IMR-90 (cell line): Measurements from ENCODE around the gene MICAL3. TPM values are rescaled to one million over a fixed set of nuclear protein-coding genes. Genes with fewer than 3 reads are reported as not detected.
A peak's percentile ranks its signal among the peaks of the same experiment; 100 is the strongest.

ENCODE experiments used
- ATAC-seq: fragments of 200-7000 bp; cut with Tn5 transposase; 2 replicates; pipeline ENCODE4 v1.9.1; 2020; ENCODE audit warnings: low read depth, mild to moderate bottlenecking, moderate library complexity
- BruUV-seq: library from RNA; stranded (reverse); fragments of 400-500 nt; replicated peaks from 2 replicates; lab custom pipeline; 2021; lab: Mats Ljungman, UMichigan
- CTCF ChIA-PET: fragments of 300-600 bp; formaldehyde crosslinking; extraction: SDS; loops from one replicate; lab custom pipeline; 2021; ENCODE audit warnings: antibody characterized with exemption; lab: Yijun Ruan, JAX
- POLR2A ChIA-PET: fragments of 300-600 bp; sonication (Branson Sonifier 250); formaldehyde crosslinking; loops from one replicate; lab custom pipeline; 2022; ENCODE audit warnings: antibody characterized with exemption; ENCODE audit not compliant: unreplicated experiment; lab: Charles Lee
- DNase-seq: peaks from one replicate; pipeline ENCODE4 v3.0.0; 2013
- H2AFZ ChIP-seq: replicated peaks from 2 replicates; pipeline ENCODE3; 2013; ENCODE audit warnings: low read length, mild to moderate bottlenecking; ENCODE audit not compliant: poor library complexity
- H2AK5ac ChIP-seq: 2 replicates; pipeline ENCODE4 v1.6.1; 2013; ENCODE audit warnings: low read depth, low read length, inconsistent platforms
- H2AK9ac ChIP-seq: replicated peaks from 2 replicates; pipeline ENCODE3; 2013; ENCODE audit warnings: mild to moderate bottlenecking, low read depth, low read length, moderate library complexity; ENCODE audit not compliant: poor library complexity
- H2BK120ac ChIP-seq: 2 replicates; pipeline ENCODE4 v1.6.1; 2013; ENCODE audit warnings: low read depth, low read length, inconsistent platforms
- H2BK15ac ChIP-seq: 3 replicates; pipeline ENCODE4 v1.6.1; 2013; ENCODE audit warnings: low read depth, low read length, inconsistent platforms
- H2BK20ac ChIP-seq: 2 replicates; pipeline ENCODE4 v1.6.1; 2013; ENCODE audit warnings: low read depth, mild to moderate bottlenecking, inconsistent platforms, low read length, moderate library complexity
- H2BK5ac ChIP-seq: 2 replicates; pipeline ENCODE4 v1.6.1; 2013; ENCODE audit warnings: mild to moderate bottlenecking, low read depth, low read length, inconsistent platforms; ENCODE audit not compliant: poor library complexity, severe bottlenecking
- H3K14ac ChIP-seq: replicated peaks from 2 replicates; pipeline ENCODE4 v1.6.1; 2013; ENCODE audit warnings: low read depth, low read length, inconsistent platforms
- H3K18ac ChIP-seq: 2 replicates; pipeline ENCODE4 v1.6.1; 2013; ENCODE audit warnings: low read depth, low read length, control low read depth
- H3K23ac ChIP-seq: 2 replicates; pipeline ENCODE4 v1.6.1; 2013; ENCODE audit warnings: low read depth, low read length, inconsistent platforms
- H3K27ac ChIP-seq: 2 replicates; pipeline ENCODE4 v1.5.1; 2013; ENCODE audit warnings: mild to moderate bottlenecking, control low read depth, low read length; ENCODE audit not compliant: insufficient read depth
- H3K27me3 ChIP-seq: 2 replicates; pipeline ENCODE4 v1.6.1; 2013; ENCODE audit warnings: low read length; ENCODE audit not compliant: control insufficient read depth, insufficient read depth
- H3K36me3 ChIP-seq: 2 replicates; pipeline ENCODE4 v1.6.1; 2013; ENCODE audit warnings: low read length, mixed read lengths; ENCODE audit not compliant: control insufficient read depth, insufficient read depth
- H3K4ac ChIP-seq: 2 replicates; pipeline ENCODE4 v1.6.1; 2013; ENCODE audit warnings: low read depth, low read length, inconsistent platforms
- H3K4me1 ChIP-seq: 2 replicates; pipeline ENCODE4 v1.6.1; 2013; ENCODE audit warnings: low read length, mixed read lengths; ENCODE audit not compliant: control insufficient read depth, insufficient read depth
- H3K4me2 ChIP-seq: 2 replicates; pipeline ENCODE4 v1.6.1; 2013; ENCODE audit warnings: low read depth, mild to moderate bottlenecking, control low read depth, low read length, moderate library complexity
- H3K4me3 ChIP-seq: 2 replicates; pipeline ENCODE4 v1.5.1; 2013; ENCODE audit warnings: low read depth, mild to moderate bottlenecking, control low read depth, low read length, moderate library complexity; ENCODE audit not compliant: insufficient read depth
- H3K56ac ChIP-seq: 2 replicates; pipeline ENCODE4 v1.6.1; 2013; ENCODE audit warnings: low read length, inconsistent platforms; ENCODE audit not compliant: insufficient read depth; ENCODE audit errors: extremely low read depth
- H3K79me1 ChIP-seq, 2 experiments: 2 replicates each; pipeline ENCODE4 v1.6.1; 2013; ENCODE audit warnings: low read length in 2 of 2, inconsistent platforms in 1 of 2, low read depth in 1 of 2
- H3K9ac ChIP-seq: 2 replicates; pipeline ENCODE4 v1.6.1; 2013; ENCODE audit warnings: low read depth, low read length, control low read depth
- H3K9me1 ChIP-seq: 2 replicates; pipeline ENCODE4 v1.6.1; 2013; ENCODE audit warnings: low read length, inconsistent platforms; ENCODE audit not compliant: insufficient read depth
- H3K9me3 ChIP-seq: 2 replicates; pipeline ENCODE4 v1.6.1; 2013; ENCODE audit warnings: low read length; ENCODE audit not compliant: control insufficient read depth, insufficient read depth
- H4K20me1 ChIP-seq: 2 replicates; pipeline ENCODE4 v1.6.1; 2013; ENCODE audit warnings: low read length, inconsistent platforms; ENCODE audit not compliant: insufficient read depth
- H4K5ac ChIP-seq: 2 replicates; pipeline ENCODE4 v1.6.1; 2013; ENCODE audit warnings: mild to moderate bottlenecking, low read depth, low read length, control low read depth
- H4K8ac ChIP-seq, 2 experiments: 2 replicates each; pipeline ENCODE4 v1.6.1; 2013; ENCODE audit warnings: low read depth in 2 of 2, low read length in 2 of 2, control low read depth in 1 of 2, inconsistent platforms in 1 of 2
- H4K91ac ChIP-seq: 2 replicates; pipeline ENCODE4 v1.6.1; 2013; ENCODE audit warnings: low read depth, low read length, inconsistent platforms; ENCODE audit not compliant: insufficient read depth
- MXI1 ChIP-seq: IDR thresholded peaks from 2 replicates; pipeline ENCODE4 v1.6.1; 2012; ENCODE audit warnings: low read depth, mild to moderate bottlenecking, low read length, moderate library complexity, borderline replicate concordance
- RFX5 ChIP-seq: IDR thresholded peaks from 2 replicates; pipeline ENCODE4 v1.8.0; 2012; ENCODE audit warnings: low read depth, mild to moderate bottlenecking, low read length, moderate library complexity
- WGBS, 2 experiments: methylation state at CpG; one replicate each; pipeline versions ENCODE4 v1.1.5 to v1.1.7; 2013; ENCODE audit warnings: missing lambda C conversion rate in 2 of 2; ENCODE audit not compliant: insufficient read length in 1 of 2; ENCODE audit errors: extremely low coverage in 2 of 2; 5-methylcytosine and 5-hydroxymethylcytosine counted together
- dilution Hi-C: fragments of 300-500 bp; cut with HindIII; formaldehyde crosslinking; loops from one replicate; pipeline ENCODE4 v1.14.3; 2018; ENCODE audit warnings: low sequenced_read_pairs; ENCODE audit not compliant: unreplicated experiment
- in situ Hi-C: fragments of 300-500 bp; cut with MboI; formaldehyde crosslinking; loops from 3 replicates; pipeline ENCODE4 v1.14.3; 2019; ENCODE audit warnings: low sequenced_read_pairs, inconsistent platforms, mixed read lengths
- intact Hi-C: fragments of 100-400 bp; cut with micrococcal nuclease; formaldehyde crosslinking; loops from 2 replicates; pipeline ENCODE4 v1.10.0; 2022
- polyA plus RNA-seq, 3 experiments: library from polyadenylated mRNA; depleted of rRNA; stranded (reverse); fragments of >200 nt; gene quantifications; 2 replicates each; pipeline ENCODE4 v1.2.3, GENCODE V29; 2012; ENCODE audit warnings: low replicate concordance in 1 of 3
- total RNA-seq: library from RNA; depleted of rRNA; stranded (reverse); fragments of >200 nt; gene quantifications from 2 replicates; pipeline ENCODE4 v1.2.3, GENCODE V29; 2012

MICAL3 gene
- total and polyA plus RNA-seq, 2 of the 4 experiments (the other 2 are of a cell fraction) = 17.6 to 26.8 TPM

GRCh38 chr22:17980638-17981051, 43.7 kb downstream of the MICAL3 start:
- intact Hi-C loops (no loop called here), dilution Hi-C loops (no loop called here), in situ Hi-C loops (no loop called here)
- no peak overlapping the region; the same call in 1 of the 2 replicates for H2BK120ac ChIP-seq
- peak overlapping the region; percentile 82; the same call in 1 of the 2 replicates for H3K23ac ChIP-seq
- peaks cover 16% of the 10 kb centered on the region for H3K9me1 ChIP-seq
- H4K20me1 ChIP-seq = peaks cover 16% of the 10 kb centered on the region
- H2AFZ ChIP-seq = peak overlapping the region; percentile 81
- H3K9ac ChIP-seq = peak overlapping the region; percentile 13; the same call in 1 of the 2 replicates
- peak overlapping the region; percentile 6; the same call in 1 of the 2 replicates for H3K27ac ChIP-seq
- peak overlapping the region; percentile 3 for H3K4me3 ChIP-seq
- peak; percentile 81 for ATAC-seq
- ChIA-PET POLR2A (no interaction called here), CTCF (no interaction called here)
- peak overlapping the region; percentile 55 for H3K14ac ChIP-seq
- H3K4me2 ChIP-seq = peak overlapping the region; percentile 90
- no peak overlapping the region for H2BK15ac ChIP-seq
- no peaks in the 10 kb centered on the region for H3K27me3 ChIP-seq
- H4K91ac ChIP-seq = no peak overlapping the region
- no peak overlapping the region; the same call in 1 of the 2 replicates for H3K56ac ChIP-seq
- BruUV-seq = no TSS peak
- H3K9me3 ChIP-seq = no peaks in the 10 kb centered on the region
- H2BK5ac ChIP-seq = no peak overlapping the region
- H3K79me1 ChIP-seq = peaks cover 23 to 81% of the 10 kb centered on the region in 2 experiments
- peak overlapping the region; percentile 44 for H2AK9ac ChIP-seq
- 0 out of 2 replicates have a peak overlapping the region, but pooled peaks have one; percentile 3 for H2BK20ac ChIP-seq
- peak overlapping the region; percentile 58 for H2AK5ac ChIP-seq
- peak overlapping the region; percentile 31; the same call in 1 of the 2 replicates for H3K4ac ChIP-seq
- DNase-seq = peak; percentile 48
- peak overlapping the region in 1 of 2 experiments; percentile 46; a peak in 2 of 4 replicates for H4K8ac ChIP-seq
- no peaks in the 10 kb centered on the region for H3K36me3 ChIP-seq
- no peak overlapping the region for H3K18ac ChIP-seq
- H4K5ac ChIP-seq = no peak overlapping the region
- WGBS, 2 experiments = 11% methylated on average over 5 of the region's 13 CpGs; no CpG with 5 or more reads in 1 of the 2 experiments
- peaks cover 13% of the 10 kb centered on the region for H3K4me1 ChIP-seq
- TF ChIP-seq MXI1 (0 out of 2 replicates have a peak, but pooled peaks have one; percentile 42), RFX5 (no peak)
